HFFc6 (cell line): ENCODE results near the gene ZNF879. TPM values are rescaled to one million over a fixed set of nuclear protein-coding genes. Genes with fewer than 3 reads are reported as not detected.

Experiments used
- DNase-seq: peaks from one replicate; pipeline ENCODE4 v3.0.0-alpha.2; 2018
- H3K27ac Mint-ChIP-seq: 2 replicates; pipeline ENCODE4 v1.8.0; 2020; ENCODE audit warnings: mild to moderate bottlenecking, mixed read lengths
- H3K27me3 Mint-ChIP-seq: 2 replicates; pipeline ENCODE4 v1.8.0; 2021; ENCODE audit warnings: mild to moderate bottlenecking, moderate library complexity, mixed read lengths; ENCODE audit not compliant: insufficient read depth
- H3K36me3 Mint-ChIP-seq: 2 replicates; pipeline ENCODE4 v1.8.0; 2021; ENCODE audit warnings: low read depth, mixed read lengths
- H3K4me1 Mint-ChIP-seq: 2 replicates; pipeline ENCODE4 v1.8.0; 2020; ENCODE audit warnings: low read depth, mixed read lengths
- H3K4me3 Mint-ChIP-seq: 2 replicates; pipeline ENCODE4 v1.8.0; 2020; ENCODE audit warnings: mild to moderate bottlenecking, moderate library complexity, mixed read lengths
- H3K9me3 Mint-ChIP-seq: 2 replicates; pipeline ENCODE4 v1.8.0; 2020; ENCODE audit warnings: mild to moderate bottlenecking, mixed read lengths
- total RNA-seq, 6 experiments: library from RNA; stranded (reverse); fragmentation: NEBNext Ultra II Directional; extraction: Animal tissue kit (Norgen Biotek cat#: 25700); gene quantifications; 2 replicates in 1 of 6; 3 replicates in 5 of 6; pipeline ENCODE4 v1.2.3, GENCODE V29; 2021
- TF ChIP-seq, protein P1 (sequence below): fragments of 200-600 bp; sonication (generic); IDR thresholded peaks from 2 replicates; pipeline ENCODE4 v1.5.0; 2021; ENCODE audit warnings: antibody characterized with exemption, mild to moderate bottlenecking

Gene ZNF879
- total RNA-seq, 6 experiments from 2014 or later = 2.5 to 4.3 (median 2.9) TPM

DNA sequence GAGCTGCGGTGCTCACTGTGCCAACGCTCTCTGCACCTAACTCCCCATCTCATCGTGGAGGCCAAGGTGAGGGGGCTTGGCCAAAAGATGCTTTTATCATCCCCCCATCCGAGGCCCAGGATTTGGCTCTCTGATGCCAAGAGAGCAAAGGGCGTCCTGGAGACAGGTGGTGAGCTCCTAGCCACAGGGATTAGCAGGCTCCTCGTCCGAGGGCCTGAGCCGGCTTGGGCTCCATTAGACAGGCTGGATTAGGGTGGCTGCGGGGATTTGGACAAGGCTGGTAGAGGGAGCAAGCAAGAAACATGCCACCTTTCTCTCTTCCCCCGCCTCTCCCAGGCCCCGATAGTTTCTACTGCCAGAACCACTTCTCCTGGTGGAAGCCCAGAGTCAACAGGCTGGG lies 27.4 kb upstream of the ZNF879 start:
- peaks cover 10% of the 10 kb centered on the region for H3K36me3 Mint-ChIP-seq
- TF ChIP-seq, protein P1, sequence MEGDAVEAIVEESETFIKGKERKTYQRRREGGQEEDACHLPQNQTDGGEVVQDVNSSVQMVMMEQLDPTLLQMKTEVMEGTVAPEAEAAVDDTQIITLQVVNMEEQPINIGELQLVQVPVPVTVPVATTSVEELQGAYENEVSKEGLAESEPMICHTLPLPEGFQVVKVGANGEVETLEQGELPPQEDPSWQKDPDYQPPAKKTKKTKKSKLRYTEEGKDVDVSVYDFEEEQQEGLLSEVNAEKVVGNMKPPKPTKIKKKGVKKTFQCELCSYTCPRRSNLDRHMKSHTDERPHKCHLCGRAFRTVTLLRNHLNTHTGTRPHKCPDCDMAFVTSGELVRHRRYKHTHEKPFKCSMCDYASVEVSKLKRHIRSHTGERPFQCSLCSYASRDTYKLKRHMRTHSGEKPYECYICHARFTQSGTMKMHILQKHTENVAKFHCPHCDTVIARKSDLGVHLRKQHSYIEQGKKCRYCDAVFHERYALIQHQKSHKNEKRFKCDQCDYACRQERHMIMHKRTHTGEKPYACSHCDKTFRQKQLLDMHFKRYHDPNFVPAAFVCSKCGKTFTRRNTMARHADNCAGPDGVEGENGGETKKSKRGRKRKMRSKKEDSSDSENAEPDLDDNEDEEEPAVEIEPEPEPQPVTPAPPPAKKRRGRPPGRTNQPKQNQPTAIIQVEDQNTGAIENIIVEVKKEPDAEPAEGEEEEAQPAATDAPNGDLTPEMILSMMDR = no peak
- H3K4me3 Mint-ChIP-seq = no peak overlapping the region
- DNase-seq = no peak
- H3K27me3 Mint-ChIP-seq = peaks cover 4% of the 10 kb centered on the region
- H3K9me3 Mint-ChIP-seq = peaks cover 68% of the 10 kb centered on the region
- H3K27ac Mint-ChIP-seq = no peak overlapping the region
- no peaks in the 10 kb centered on the region for H3K4me1 Mint-ChIP-seq

DNA sequence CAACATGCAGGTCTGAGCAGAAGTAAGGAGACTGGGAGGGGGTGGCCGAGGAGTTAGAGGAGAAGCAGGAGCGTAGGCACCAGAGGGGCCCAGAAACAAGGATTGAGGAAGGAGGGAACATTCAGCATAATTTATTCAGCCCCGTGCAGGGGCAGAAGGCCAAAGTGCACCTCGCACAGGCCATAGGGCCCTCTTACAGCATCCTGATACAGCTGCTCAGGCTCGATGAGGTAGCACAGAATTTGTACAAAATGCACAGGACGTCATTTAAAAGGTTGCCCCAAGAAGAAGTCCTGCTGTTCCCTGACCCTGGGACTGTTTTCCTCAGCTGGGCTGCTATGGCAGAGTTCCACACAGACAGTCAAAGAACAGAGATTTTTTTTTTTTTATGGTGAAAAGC lies 26.4 kb upstream of the ZNF879 start:
- no peaks in the 10 kb centered on the region for H3K4me1 Mint-ChIP-seq
- TF ChIP-seq, protein P1 = no peak
- peaks cover 16% of the 10 kb centered on the region for H3K36me3 Mint-ChIP-seq
- DNase-seq = no peak
- no peak overlapping the region for H3K4me3 Mint-ChIP-seq
- peaks cover 67% of the 10 kb centered on the region for H3K9me3 Mint-ChIP-seq
- peaks cover 6% of the 10 kb centered on the region for H3K27me3 Mint-ChIP-seq
- no peak overlapping the region for H3K27ac Mint-ChIP-seq

DNA sequence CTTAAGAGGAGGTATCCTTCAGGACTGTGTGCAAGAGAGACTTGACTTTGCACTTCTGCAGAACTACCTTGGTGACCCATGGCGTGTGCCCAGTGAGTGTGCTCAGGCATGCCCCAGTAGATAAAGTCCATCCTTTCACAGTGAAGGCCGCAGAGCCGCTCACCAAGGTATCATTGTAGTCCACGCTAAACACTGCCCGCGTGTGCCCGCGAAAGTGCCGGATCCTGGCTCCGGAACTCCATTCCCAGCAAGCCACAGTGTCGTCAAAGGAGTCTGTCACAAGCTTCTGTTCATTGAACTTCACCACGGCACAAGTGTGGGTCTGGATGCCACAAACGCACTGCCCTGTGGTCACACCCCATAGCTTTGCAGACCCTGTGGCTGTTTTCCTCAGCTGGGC lies 25.2 kb upstream of the ZNF879 start:
- Mint-ChIP-seq H3K4me3 (no peak overlapping the region), H3K27me3 (peaks cover 6% of the 10 kb centered on the region), H3K36me3 (peaks cover 18% of the 10 kb centered on the region), H3K27ac (no peak overlapping the region), H3K4me1 (no peaks in the 10 kb centered on the region), H3K9me3 (peaks cover 58% of the 10 kb centered on the region)
- no peak for DNase-seq
- TF ChIP-seq, protein P1 = no peak

DNA sequence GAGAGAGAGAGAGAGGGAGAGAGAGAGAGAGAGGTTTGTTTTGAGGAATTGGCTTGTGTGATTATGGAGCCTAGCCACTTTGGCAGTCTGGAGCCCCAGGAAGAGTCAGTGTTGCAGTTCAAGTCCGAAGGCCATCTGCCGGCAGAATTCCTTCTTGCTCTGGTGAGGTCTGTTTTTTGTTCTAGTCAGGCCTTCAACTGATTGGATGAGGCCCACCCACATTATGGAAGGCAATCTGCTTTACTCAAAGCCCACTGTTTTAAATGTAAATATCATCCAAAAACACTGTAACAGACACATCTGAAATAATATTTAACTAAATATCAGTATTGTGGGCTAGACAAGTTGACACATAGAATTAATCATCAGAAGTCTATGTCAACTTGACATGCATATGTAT lies 17.0 kb upstream of the ZNF879 start:
- Mint-ChIP-seq H3K4me1 (no peaks in the 10 kb centered on the region), H3K4me3 (no peak overlapping the region), H3K36me3 (peaks cover 8% of the 10 kb centered on the region; the same call in 1 of the 2 replicates), H3K27me3 (peaks cover 2% of the 10 kb centered on the region; the same call in 1 of the 2 replicates), H3K9me3 (peaks cover 14% of the 10 kb centered on the region), H3K27ac (no peak overlapping the region)
- TF ChIP-seq, protein P1 = no peak
- DNase-seq = no peak

DNA sequence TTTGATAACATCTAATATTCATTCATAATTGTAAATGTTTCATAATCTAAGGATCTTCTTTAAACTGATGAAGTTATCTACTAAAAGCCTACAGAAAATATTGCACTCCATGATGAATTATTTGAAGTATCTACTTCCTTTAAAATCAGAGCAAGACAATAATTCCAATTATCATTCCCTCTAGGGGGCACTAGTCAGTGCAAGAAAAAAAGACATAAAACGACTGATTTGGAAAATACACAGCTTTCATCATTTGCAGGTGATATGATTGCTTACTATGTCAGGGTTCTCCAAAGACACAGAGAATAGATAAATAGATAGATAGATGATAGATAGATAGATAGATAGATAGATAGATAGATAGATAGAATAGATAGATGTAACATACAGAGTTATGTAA lies 14.9 kb upstream of the ZNF879 start:
- Mint-ChIP-seq H3K4me1 (no peaks in the 10 kb centered on the region), H3K36me3 (no peaks in the 10 kb centered on the region), H3K27ac (no peak overlapping the region), H3K27me3 (no peaks in the 10 kb centered on the region), H3K9me3 (peaks cover 9% of the 10 kb centered on the region), H3K4me3 (no peak overlapping the region)
- no peak for DNase-seq
- TF ChIP-seq, protein P1 = peak; percentile 70
